GM12878 (cell line): Measurements from ENCODE around the gene LCLAT1. TPM values are rescaled to one million over a fixed set of nuclear protein-coding genes. Genes with fewer than 3 reads are reported as not detected.

Source experiments
- ESRRA ChIP-seq: IDR thresholded peaks from 2 replicates; pipeline ENCODE4 v1.6.1; 2012; ENCODE audit warnings: mild to moderate bottlenecking, low read length, improper control_type of control experiment
- HDAC2 ChIP-seq: fragments of 200-600 bp; sonication (generic); IDR thresholded peaks from 2 replicates; pipeline ENCODE4 v1.6.1; 2017
- HDAC6 ChIP-seq: fragments of 200-600 bp; sonication (generic); IDR thresholded peaks from one replicate; pipeline ENCODE4 v1.8.0; 2017; ENCODE audit warnings: antibody characterized with exemption; ENCODE audit not compliant: unreplicated experiment
- NFXL1 ChIP-seq: fragments of 450-650 bp; IDR thresholded peaks from 2 replicates; pipeline ENCODE4 v1.6.1; 2017; ENCODE audit warnings: antibody characterized with exemption, mild to moderate bottlenecking, borderline replicate concordance
- NKRF ChIP-seq: fragments of 450-650 bp; conservative IDR thresholded peaks from 2 replicates; pipeline ENCODE4 v1.6.1; 2017; ENCODE audit warnings: mild to moderate bottlenecking, moderate library complexity
- ZNF384 ChIP-seq: IDR thresholded peaks from 2 replicates; pipeline ENCODE4 v1.6.1; 2012; ENCODE audit warnings: low read depth, mild to moderate bottlenecking, low read length, improper control_type of control experiment, borderline replicate concordance
- polyA plus RNA-seq, 11 experiments: library from polyadenylated mRNA; depleted of rRNA in 4 of 11; unstranded in 6 of 11; stranded (reverse) in 5 of 11; fragments of >200 nt; fragmentation: Nextera tagmentation in 4 of 11; fragmentation: Illumina TruSeq in 1 of 11; extraction: Ambion mirVana in 4 of 11; extraction: Trizol in 1 of 11; gene quantifications; 1 replicate in 1 of 11; 2 replicates in 10 of 11; pipeline versions ENCODE4 v1.2.1 to v1.2.3, GENCODE V29; 2011 to 2016; ENCODE audit warnings: inconsistent platforms in 2 of 11, missing spikeins in 2 of 11, low read depth in 1 of 11
- total RNA-seq, 4 experiments: library from RNA; depleted of rRNA in 3 of 4; stranded (reverse); fragments of >200 nt in 3 of 4; fragmentation: Illumina TruSeq in 1 of 4; extraction: Trizol in 1 of 4; gene quantifications; 2 replicates each; pipeline versions ENCODE4 v1.2.1 to v1.2.3, GENCODE V29; 2013 to 2021
- TF ChIP-seq, protein P1 (sequence below): fragments of 450-650 bp; IDR thresholded peaks from 2 replicates; pipeline ENCODE4 v1.6.1; 2017; ENCODE audit warnings: mild to moderate bottlenecking, moderate library complexity

Gene LCLAT1
- total and polyA plus RNA-seq, 10 of the 15 experiments (the other 5 are each of a cell fraction or from before 2014, with no cell fraction given), result 8.1 to 33.0 (median 15.9) TPM

GRCh38 chr2:30464544-30465170 lies 17.6 kb downstream of the LCLAT1 start (continued):
- TF ChIP-seq, protein P1, sequence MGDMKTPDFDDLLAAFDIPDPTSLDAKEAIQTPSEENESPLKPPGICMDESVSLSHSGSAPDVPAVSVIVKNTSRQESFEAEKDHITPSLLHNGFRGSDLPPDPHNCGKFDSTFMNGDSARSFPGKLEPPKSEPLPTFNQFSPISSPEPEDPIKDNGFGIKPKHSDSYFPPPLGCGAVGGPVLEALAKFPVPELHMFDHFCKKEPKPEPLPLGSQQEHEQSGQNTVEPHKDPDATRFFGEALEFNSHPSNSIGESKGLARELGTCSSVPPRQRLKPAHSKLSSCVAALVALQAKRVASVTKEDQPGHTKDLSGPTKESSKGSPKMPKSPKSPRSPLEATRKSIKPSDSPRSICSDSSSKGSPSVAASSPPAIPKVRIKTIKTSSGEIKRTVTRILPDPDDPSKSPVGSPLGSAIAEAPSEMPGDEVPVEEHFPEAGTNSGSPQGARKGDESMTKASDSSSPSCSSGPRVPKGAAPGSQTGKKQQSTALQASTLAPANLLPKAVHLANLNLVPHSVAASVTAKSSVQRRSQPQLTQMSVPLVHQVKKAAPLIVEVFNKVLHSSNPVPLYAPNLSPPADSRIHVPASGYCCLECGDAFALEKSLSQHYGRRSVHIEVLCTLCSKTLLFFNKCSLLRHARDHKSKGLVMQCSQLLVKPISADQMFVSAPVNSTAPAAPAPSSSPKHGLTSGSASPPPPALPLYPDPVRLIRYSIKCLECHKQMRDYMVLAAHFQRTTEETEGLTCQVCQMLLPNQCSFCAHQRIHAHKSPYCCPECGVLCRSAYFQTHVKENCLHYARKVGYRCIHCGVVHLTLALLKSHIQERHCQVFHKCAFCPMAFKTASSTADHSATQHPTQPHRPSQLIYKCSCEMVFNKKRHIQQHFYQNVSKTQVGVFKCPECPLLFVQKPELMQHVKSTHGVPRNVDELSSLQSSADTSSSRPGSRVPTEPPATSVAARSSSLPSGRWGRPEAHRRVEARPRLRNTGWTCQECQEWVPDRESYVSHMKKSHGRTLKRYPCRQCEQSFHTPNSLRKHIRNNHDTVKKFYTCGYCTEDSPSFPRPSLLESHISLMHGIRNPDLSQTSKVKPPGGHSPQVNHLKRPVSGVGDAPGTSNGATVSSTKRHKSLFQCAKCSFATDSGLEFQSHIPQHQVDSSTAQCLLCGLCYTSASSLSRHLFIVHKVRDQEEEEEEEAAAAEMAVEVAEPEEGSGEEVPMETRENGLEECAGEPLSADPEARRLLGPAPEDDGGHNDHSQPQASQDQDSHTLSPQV, result no peak
- no peak for TF ChIP-seq HDAC6
- TF ChIP-seq ESRRA, result no peak
- no peak for TF ChIP-seq ZNF384
- TF ChIP-seq NKRF, result no peak
- TF ChIP-seq NFXL1, result no peak
- TF ChIP-seq HDAC2, result no peak
